Liver (tissue), 9 donors: ENCODE data around the gene HSP90AB1. TPM values are rescaled to one million over a fixed set of nuclear protein-coding genes. Genes with fewer than 3 reads are reported as not detected.

Source experiments
- DNase-seq: peaks from one replicate; pipeline ENCODE4 v3.0.0-alpha.2; 2017; ENCODE audit warnings: low spot score
- H3K27ac ChIP-seq, 2 donors: one replicate each; pipeline ENCODE4 v1.7.0; 2013; ENCODE audit warnings: inconsistent platforms in 2 of 2, low read length in 2 of 2, control low read depth in 1 of 2, low read depth in 1 of 2, mild to moderate bottlenecking in 1 of 2
- H3K27me3 ChIP-seq, 4 donors: one replicate each; pipeline versions ENCODE4 v1.6.1 to v1.7.0; 2013; ENCODE audit warnings: low read length in 3 of 4, inconsistent platforms in 1 of 4, mild to moderate bottlenecking in 1 of 4, moderate library complexity in 1 of 4; ENCODE audit not compliant: control insufficient read depth in 4 of 4, insufficient read depth in 4 of 4
- H3K36me3 ChIP-seq, 4 donors: one replicate each; pipeline versions ENCODE4 v1.6.1 to v1.7.0; 2013; ENCODE audit warnings: low read length in 3 of 4, mild to moderate bottlenecking in 3 of 4, low read depth in 1 of 4, moderate library complexity in 1 of 4; ENCODE audit not compliant: control insufficient read depth in 4 of 4, insufficient read depth in 3 of 4
- H3K4me1 ChIP-seq, 4 donors: one replicate each; pipeline versions ENCODE4 v1.6.1 to v1.7.0; 2013; ENCODE audit warnings: low read length in 3 of 4, mild to moderate bottlenecking in 3 of 4, moderate library complexity in 1 of 4; ENCODE audit not compliant: control insufficient read depth in 4 of 4, insufficient read depth in 4 of 4
- H3K4me3 ChIP-seq, 3 donors: one replicate each; pipeline versions ENCODE4 v1.6.1 to v1.7.0; 2013; ENCODE audit warnings: low read length in 3 of 3, control low read depth in 1 of 3, low read depth in 1 of 3, mild to moderate bottlenecking in 1 of 3
- H3K9ac ChIP-seq, 2 donors: one replicate each; pipeline ENCODE4 v1.7.0; 2013; ENCODE audit warnings: low read length in 2 of 2, mild to moderate bottlenecking in 2 of 2, moderate library complexity in 2 of 2, control low read depth in 1 of 2, low read depth in 1 of 2
- H3K9me3 ChIP-seq, 4 donors: one replicate each; pipeline versions ENCODE4 v1.6.1 to v1.7.0; 2013; ENCODE audit warnings: low read length in 3 of 4; ENCODE audit not compliant: control insufficient read depth in 4 of 4
- EGR1 ChIP-seq, 2 donors: IDR thresholded peaks; 2 replicates each; pipeline ENCODE4 v1.6.1; 2016 to 2018; ENCODE audit warnings: antibody characterized with exemption in 2 of 2, low read depth in 2 of 2
- FOXA1 ChIP-seq: IDR thresholded peaks from 2 replicates; pipeline ENCODE4 v1.6.1; 2016; ENCODE audit warnings: antibody characterized with exemption
- FOXA2 ChIP-seq: IDR thresholded peaks from 2 replicates; pipeline ENCODE4 v1.6.1; 2016; ENCODE audit warnings: antibody characterized with exemption
- GABPA ChIP-seq, 2 donors: IDR thresholded peaks in 1 of 2; conservative IDR thresholded peaks in 1 of 2; 2 replicates each; pipeline ENCODE4 v1.6.1; 2016; ENCODE audit warnings: antibody characterized with exemption in 2 of 2, mild to moderate bottlenecking in 1 of 2, moderate library complexity in 1 of 2
- HNF4A ChIP-seq, 2 donors: conservative IDR thresholded peaks; 2 replicates each; pipeline ENCODE4 v1.6.1; 2016; ENCODE audit warnings: antibody characterized with exemption in 2 of 2, mild to moderate bottlenecking in 2 of 2
- HNF4G ChIP-seq: IDR thresholded peaks from 2 replicates; pipeline ENCODE4 v1.6.1; 2016; ENCODE audit warnings: antibody characterized with exemption
- JUND ChIP-seq, 2 donors: IDR thresholded peaks; 2 replicates each; pipeline ENCODE4 v1.6.1; 2016; ENCODE audit warnings: antibody characterized with exemption in 2 of 2
- MAX ChIP-seq: IDR thresholded peaks from 2 replicates; pipeline ENCODE4 v1.6.1; 2016; ENCODE audit warnings: antibody characterized with exemption
- NR2F2 ChIP-seq: IDR thresholded peaks from 2 replicates; pipeline ENCODE4 v1.6.1; 2016; ENCODE audit warnings: antibody characterized with exemption
- RAD21 ChIP-seq, 2 donors: IDR thresholded peaks; 2 replicates each; pipeline ENCODE4 v1.6.1; 2016; ENCODE audit warnings: antibody characterized with exemption in 2 of 2, mild to moderate bottlenecking in 2 of 2
- SP1 ChIP-seq: IDR thresholded peaks from 2 replicates; pipeline ENCODE4 v1.6.1; 2018; ENCODE audit warnings: antibody characterized with exemption, mild to moderate bottlenecking
- TAF1 ChIP-seq: conservative IDR thresholded peaks from 2 replicates; pipeline ENCODE4 v1.6.1; 2016; ENCODE audit warnings: antibody characterized with exemption, mild to moderate bottlenecking
- YY1 ChIP-seq: IDR thresholded peaks from 2 replicates; pipeline ENCODE4 v1.6.1; 2016; ENCODE audit warnings: antibody characterized with exemption, mild to moderate bottlenecking
- WGBS: extraction: QIAGEN DNeasy Blood & Tissue Kit; methylation state at CpG from one replicate; pipeline ENCODE4 v1.1.7; 2013; 5-methylcytosine and 5-hydroxymethylcytosine counted together
- polyA plus RNA-seq, 2 donors: library from polyadenylated mRNA; stranded (reverse) in 1 of 2; unstranded in 1 of 2; fragments of 200-250 nt in 1 of 2; fragments of >200 nt in 1 of 2; fragmentation: Nextera tagmentation in 1 of 2; extraction: Ambion mirVana in 1 of 2; gene quantifications; one replicate each; pipeline versions ENCODE4 v1.2.1 to v1.2.3, GENCODE V29; 2013 to 2015
- total RNA-seq, 2 donors: library from RNA; depleted of rRNA; stranded (reverse); fragments of >200 nt; gene quantifications; one replicate each; pipeline ENCODE4 v1.2.3, GENCODE V29; 2014
- TF ChIP-seq, protein P1 (sequence below): IDR thresholded peaks from 2 replicates; pipeline ENCODE4 v1.6.1; 2016; ENCODE audit warnings: antibody characterized with exemption
- TF ChIP-seq, protein P2 (sequence below): IDR thresholded peaks from 2 replicates; pipeline ENCODE4 v1.6.1; 2016; ENCODE audit warnings: antibody characterized with exemption
- donor health status: healthy.
- donor health status: healthy.
- donor health status: healthy.
- donor health status: healthy.
- donor health status: healthy.

HSP90AB1 gene
- total and polyA plus RNA-seq, 4 donors: 129 to 281 (median 203) TPM

- TF ChIP-seq, protein P1, sequence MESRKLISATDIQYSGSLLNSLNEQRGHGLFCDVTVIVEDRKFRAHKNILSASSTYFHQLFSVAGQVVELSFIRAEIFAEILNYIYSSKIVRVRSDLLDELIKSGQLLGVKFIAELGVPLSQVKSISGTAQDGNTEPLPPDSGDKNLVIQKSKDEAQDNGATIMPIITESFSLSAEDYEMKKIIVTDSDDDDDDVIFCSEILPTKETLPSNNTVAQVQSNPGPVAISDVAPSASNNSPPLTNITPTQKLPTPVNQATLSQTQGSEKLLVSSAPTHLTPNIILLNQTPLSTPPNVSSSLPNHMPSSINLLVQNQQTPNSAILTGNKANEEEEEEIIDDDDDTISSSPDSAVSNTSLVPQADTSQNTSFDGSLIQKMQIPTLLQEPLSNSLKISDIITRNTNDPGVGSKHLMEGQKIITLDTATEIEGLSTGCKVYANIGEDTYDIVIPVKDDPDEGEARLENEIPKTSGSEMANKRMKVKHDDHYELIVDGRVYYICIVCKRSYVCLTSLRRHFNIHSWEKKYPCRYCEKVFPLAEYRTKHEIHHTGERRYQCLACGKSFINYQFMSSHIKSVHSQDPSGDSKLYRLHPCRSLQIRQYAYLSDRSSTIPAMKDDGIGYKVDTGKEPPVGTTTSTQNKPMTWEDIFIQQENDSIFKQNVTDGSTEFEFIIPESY: no peak
- TF ChIP-seq, protein P2, sequence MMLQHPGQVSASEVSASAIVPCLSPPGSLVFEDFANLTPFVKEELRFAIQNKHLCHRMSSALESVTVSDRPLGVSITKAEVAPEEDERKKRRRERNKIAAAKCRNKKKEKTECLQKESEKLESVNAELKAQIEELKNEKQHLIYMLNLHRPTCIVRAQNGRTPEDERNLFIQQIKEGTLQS: no peak
- TF ChIP-seq YY1: no peak
- TF ChIP-seq JUND (IDR thresholded peaks at IDR 0.05): no peak
- TF ChIP-seq HNF4A (conservative IDR thresholded peaks at IDR 0.05): no peak
These were observed 42.9 kb downstream of the HSP90AB1 start (continued) for GRCh38 chr6:44289726-44290260.

GRCh38 chr6:44291841-44292240, 44.9 kb downstream of the HSP90AB1 start:
- Histone ChIP-seq H3K27ac (no peak overlapping the region), H3K27me3 (peaks cover 0 to 16% (median 8%) of the 10 kb centered on the region in 4 donors), H3K4me3 (no peak overlapping the region), H3K9ac (no peak overlapping the region), H3K36me3 (no peaks in the 10 kb centered on the region), H3K9me3 (no peaks in the 10 kb centered on the region), H3K4me1 (peaks cover 0 to 2% (median under 1%) of the 10 kb centered on the region in 4 donors)
- WGBS: 66% methylated on average over 4 of the region's 4 CpGs
- TF ChIP-seq TAF1 (no peak), FOXA1 (no peak)
- TF ChIP-seq, protein P1: no peak
- DNase-seq: no peak

- H3K9me3 ChIP-seq: no peaks in the 10 kb centered on the region
- H3K27me3 ChIP-seq: peaks cover 0 to 16% (median 8%) of the 10 kb centered on the region in 4 donors
- H3K36me3 ChIP-seq: no peaks in the 10 kb centered on the region
- 77% methylated on average over 4 of the region's 4 CpGs for WGBS
- H3K4me1 ChIP-seq: peaks cover 7 to 12% (median 8%) of the 10 kb centered on the region in 4 donors
- no peak for DNase-seq
- TF ChIP-seq YY1 (no peak), TAF1 (no peak), NR2F2 (no peak), EGR1 (IDR thresholded peaks at IDR 0.05; ENCODE audit: low read depth in 2 of 2) (no peak), GABPA (IDR thresholded peaks at IDR 0.05 in 1 of 2, conservative IDR thresholded peaks at IDR 0.05 in 1 of 2) (no peak), SP1 (no peak), MAX (no peak), RAD21 (IDR thresholded peaks at IDR 0.05) (no peak), FOXA2 (no peak), HNF4G (no peak)
- TF ChIP-seq, protein P2: no peak
- H3K27ac ChIP-seq: no peak overlapping the region
- H3K4me3 ChIP-seq: no peak overlapping the region
- H3K9ac ChIP-seq: no peak overlapping the region
These were observed 45.9 kb downstream of the HSP90AB1 start for GRCh38 chr6:44292661-44293365.
